ENCODE data around the gene UNC45B. TPM values are rescaled to one million over a fixed set of nuclear protein-coding genes. Genes with fewer than 3 reads are reported as not detected.

Gene UNC45B
- total RNA-seq, 1 donor from 2014 or later: 1.9 TPM

DNA sequence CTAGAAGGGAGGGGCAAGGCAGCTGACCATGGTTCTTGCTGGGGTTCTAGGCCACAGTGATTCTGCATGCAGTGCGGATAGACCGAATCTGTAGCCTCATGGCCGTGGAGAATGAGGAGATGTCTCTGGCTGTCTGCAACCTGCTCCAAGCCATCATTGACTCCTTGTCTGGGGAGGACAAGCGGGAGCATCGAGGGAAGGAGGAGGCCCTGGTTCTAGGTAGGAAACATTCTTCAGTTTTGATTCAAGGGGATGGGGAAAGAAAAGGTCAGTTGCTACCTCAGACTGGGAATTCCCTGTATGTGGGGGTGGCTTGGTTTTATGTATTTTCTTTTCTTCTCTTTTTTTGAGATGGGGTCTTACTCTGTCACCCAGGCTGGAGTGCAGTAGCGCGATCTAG lies 7.6 kb downstream of the UNC45B start:
- Mint-ChIP-seq H3K9me3 (ENCODE audit: unreplicated experiment) (no peaks in the 10 kb centered on the region), H3K36me3 (ENCODE audit: low read depth, unreplicated experiment) (no peaks in the 10 kb centered on the region), H3K27ac (ENCODE audit: unreplicated experiment) (no peak overlapping the region), H3K27me3 (ENCODE audit: unreplicated experiment) (peaks cover 1% of the 10 kb centered on the region), H3K4me1 (ENCODE audit: unreplicated experiment) (peaks cover 9% of the 10 kb centered on the region), H3K4me3 (ENCODE audit: unreplicated experiment) (no peak overlapping the region)
- TF ChIP-seq, protein P1, sequence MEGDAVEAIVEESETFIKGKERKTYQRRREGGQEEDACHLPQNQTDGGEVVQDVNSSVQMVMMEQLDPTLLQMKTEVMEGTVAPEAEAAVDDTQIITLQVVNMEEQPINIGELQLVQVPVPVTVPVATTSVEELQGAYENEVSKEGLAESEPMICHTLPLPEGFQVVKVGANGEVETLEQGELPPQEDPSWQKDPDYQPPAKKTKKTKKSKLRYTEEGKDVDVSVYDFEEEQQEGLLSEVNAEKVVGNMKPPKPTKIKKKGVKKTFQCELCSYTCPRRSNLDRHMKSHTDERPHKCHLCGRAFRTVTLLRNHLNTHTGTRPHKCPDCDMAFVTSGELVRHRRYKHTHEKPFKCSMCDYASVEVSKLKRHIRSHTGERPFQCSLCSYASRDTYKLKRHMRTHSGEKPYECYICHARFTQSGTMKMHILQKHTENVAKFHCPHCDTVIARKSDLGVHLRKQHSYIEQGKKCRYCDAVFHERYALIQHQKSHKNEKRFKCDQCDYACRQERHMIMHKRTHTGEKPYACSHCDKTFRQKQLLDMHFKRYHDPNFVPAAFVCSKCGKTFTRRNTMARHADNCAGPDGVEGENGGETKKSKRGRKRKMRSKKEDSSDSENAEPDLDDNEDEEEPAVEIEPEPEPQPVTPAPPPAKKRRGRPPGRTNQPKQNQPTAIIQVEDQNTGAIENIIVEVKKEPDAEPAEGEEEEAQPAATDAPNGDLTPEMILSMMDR (IDR thresholded peaks at IDR 0.05; ENCODE audit: unreplicated experiment): no peak
- DNase-seq (ENCODE audit: low spot score): no peak

DNA sequence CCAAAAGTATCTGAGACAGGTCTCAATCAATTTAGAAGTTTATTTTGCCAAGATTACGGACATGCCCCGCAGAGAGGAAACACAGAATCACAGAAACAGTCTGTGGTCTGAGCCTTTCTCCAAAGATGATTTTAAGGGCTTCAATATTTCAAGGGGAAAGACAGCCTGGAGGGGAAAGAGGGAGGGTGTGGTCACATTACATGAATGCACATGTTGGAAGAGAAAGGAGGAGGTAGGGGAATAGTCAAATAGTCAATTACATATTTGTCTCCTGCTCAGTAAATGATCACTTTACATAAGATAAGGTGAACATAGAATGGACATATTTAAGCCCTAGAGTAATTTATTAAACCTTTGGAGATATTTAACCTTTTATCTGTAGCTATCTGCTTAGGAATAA lies 12.3 kb downstream of the UNC45B start:
- Mint-ChIP-seq H3K27ac (ENCODE audit: unreplicated experiment) (no peak overlapping the region), H3K27me3 (ENCODE audit: unreplicated experiment) (no peaks in the 10 kb centered on the region), H3K9me3 (ENCODE audit: unreplicated experiment) (no peaks in the 10 kb centered on the region), H3K36me3 (ENCODE audit: low read depth, unreplicated experiment) (no peaks in the 10 kb centered on the region), H3K4me1 (ENCODE audit: unreplicated experiment) (peaks cover 3% of the 10 kb centered on the region), H3K4me3 (ENCODE audit: unreplicated experiment) (no peak overlapping the region)
- no peak for DNase-seq (ENCODE audit: low spot score)
- TF ChIP-seq, protein P1 (IDR thresholded peaks at IDR 0.05; ENCODE audit: unreplicated experiment): no peak

DNA sequence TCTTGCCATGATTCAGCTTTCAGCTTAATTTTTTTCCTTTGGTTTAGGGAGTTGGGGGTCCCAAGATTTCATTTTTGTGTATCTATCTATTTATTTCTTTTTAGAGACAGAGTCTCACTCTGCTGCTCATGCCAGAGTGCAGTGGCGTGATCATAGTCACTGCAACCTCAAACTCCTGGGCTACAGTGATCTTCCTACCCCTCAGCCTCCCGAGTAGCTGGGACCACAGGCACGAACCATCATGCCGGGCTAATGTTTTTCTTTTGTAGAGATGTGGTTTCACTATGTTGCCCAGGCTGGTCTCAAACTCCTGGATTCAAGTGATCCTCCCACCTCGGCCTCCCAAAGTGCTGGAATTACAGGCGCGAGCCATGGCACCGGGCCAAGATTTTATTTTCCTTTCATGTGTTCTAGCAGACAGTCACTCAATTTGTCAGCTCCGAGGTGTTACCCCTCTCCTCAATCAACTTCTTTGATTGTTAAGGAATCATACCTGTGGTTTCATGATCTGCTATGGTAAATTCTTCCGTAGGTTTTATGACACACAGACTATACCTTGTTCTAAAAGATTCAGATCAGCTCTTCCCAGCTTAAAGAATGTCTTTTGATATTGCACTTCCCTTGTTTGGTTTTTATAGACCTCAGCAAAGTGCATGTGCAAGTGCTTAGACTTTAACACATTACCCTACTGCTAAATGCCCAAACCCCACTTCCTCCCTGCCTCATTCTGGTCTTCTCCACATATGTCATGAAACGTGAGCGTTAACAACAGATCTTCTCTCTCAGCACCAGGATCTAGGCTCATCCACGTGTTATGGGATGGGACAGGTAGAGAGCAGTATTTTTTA lies 13.0 kb downstream of the UNC45B start:
- no peak overlapping the region for H3K27ac Mint-ChIP-seq (ENCODE audit: unreplicated experiment)
- H3K27me3 Mint-ChIP-seq (ENCODE audit: unreplicated experiment): no peaks in the 10 kb centered on the region
- TF ChIP-seq, protein P1 (IDR thresholded peaks at IDR 0.05; ENCODE audit: unreplicated experiment): no peak
- no peak overlapping the region for H3K4me3 Mint-ChIP-seq (ENCODE audit: unreplicated experiment)
- H3K9me3 Mint-ChIP-seq (ENCODE audit: unreplicated experiment): no peaks in the 10 kb centered on the region
- no peak for DNase-seq (ENCODE audit: low spot score)
- peaks cover 3% of the 10 kb centered on the region for H3K4me1 Mint-ChIP-seq (ENCODE audit: unreplicated experiment)
- no peaks in the 10 kb centered on the region for H3K36me3 Mint-ChIP-seq (ENCODE audit: low read depth, unreplicated experiment)

DNA sequence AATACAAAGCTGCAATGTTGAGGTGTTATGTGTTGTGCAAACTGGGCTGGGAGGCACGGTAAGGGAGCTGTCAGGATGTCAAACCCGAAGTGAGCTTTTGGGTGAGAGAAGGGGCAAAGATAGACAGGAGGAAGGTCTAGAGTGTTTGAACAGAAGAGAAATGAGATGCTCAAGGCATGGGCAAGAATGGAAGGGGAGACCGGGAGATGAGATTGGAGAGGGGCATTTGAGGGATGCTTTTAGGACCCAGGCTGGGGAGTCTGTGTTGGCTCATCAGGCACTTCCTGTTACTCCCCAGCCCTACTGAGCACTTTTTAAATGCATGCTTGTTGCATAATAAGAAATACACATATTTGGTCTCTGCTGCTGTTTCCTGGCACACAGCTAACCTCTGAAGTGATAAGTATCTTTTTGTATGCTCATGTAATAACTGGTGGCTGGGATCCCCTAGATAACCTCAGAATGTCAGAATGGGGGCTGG lies 13.7 kb downstream of the UNC45B start:
- Mint-ChIP-seq H3K36me3 (ENCODE audit: low read depth, unreplicated experiment) (no peaks in the 10 kb centered on the region), H3K9me3 (ENCODE audit: unreplicated experiment) (no peaks in the 10 kb centered on the region), H3K4me1 (ENCODE audit: unreplicated experiment) (peaks cover 3% of the 10 kb centered on the region), H3K27me3 (ENCODE audit: unreplicated experiment) (peaks cover under 1% of the 10 kb centered on the region), H3K4me3 (ENCODE audit: unreplicated experiment) (no peak overlapping the region), H3K27ac (ENCODE audit: unreplicated experiment) (no peak overlapping the region)
- no peak for DNase-seq (ENCODE audit: low spot score)
- TF ChIP-seq, protein P1 (IDR thresholded peaks at IDR 0.05; ENCODE audit: unreplicated experiment): no peak

DNA sequence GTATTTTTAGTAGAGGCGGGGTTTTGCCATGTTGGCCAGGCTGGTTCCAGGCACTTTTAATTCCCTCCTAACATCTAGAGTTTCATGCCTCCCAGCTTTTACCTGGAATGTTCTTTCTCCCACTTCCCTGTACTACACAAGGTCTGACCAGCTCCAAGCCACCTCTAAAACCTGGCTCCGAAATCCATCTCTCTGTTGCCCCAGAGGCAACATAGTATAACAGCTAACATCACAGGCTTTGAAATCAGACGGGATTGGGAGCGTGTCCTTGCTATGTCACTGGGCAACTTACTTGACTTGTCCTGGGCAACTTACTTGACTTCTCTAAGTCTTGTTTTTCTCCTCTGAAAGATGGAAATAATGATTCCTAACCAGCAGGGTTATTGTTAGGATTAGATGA lies 15.1 kb downstream of the UNC45B start:
- no peak overlapping the region for H3K4me3 Mint-ChIP-seq (ENCODE audit: unreplicated experiment)
- H3K36me3 Mint-ChIP-seq (ENCODE audit: low read depth, unreplicated experiment): no peaks in the 10 kb centered on the region
- peaks cover 3% of the 10 kb centered on the region for H3K4me1 Mint-ChIP-seq (ENCODE audit: unreplicated experiment)
- no peak overlapping the region for H3K27ac Mint-ChIP-seq (ENCODE audit: unreplicated experiment)
- no peaks in the 10 kb centered on the region for H3K9me3 Mint-ChIP-seq (ENCODE audit: unreplicated experiment)
- TF ChIP-seq, protein P1 (IDR thresholded peaks at IDR 0.05; ENCODE audit: unreplicated experiment): no peak
- peaks cover 1% of the 10 kb centered on the region for H3K27me3 Mint-ChIP-seq (ENCODE audit: unreplicated experiment)
- DNase-seq (ENCODE audit: low spot score): no peak
